K562 (cell line): ENCODE data around the gene MICAL2. TPM values are rescaled to one million over a fixed set of nuclear protein-coding genes. Genes with fewer than 3 reads are reported as not detected.

ENCODE experiments used
- ATAC-seq: fragments of 200-7000 bp; cut with Tn5 transposase; 3 replicates; pipeline ENCODE4 v1.9.1; 2020; ENCODE audit warnings: moderate library complexity
- BruUV-seq: library from RNA; stranded (reverse); fragments of 400-500 nt; replicated peaks from 2 replicates; lab custom pipeline; 2021; lab: Mats Ljungman, UMichigan
- CTCF ChIA-PET: fragments of 300-600 bp; formaldehyde crosslinking; extraction: SDS; loops from one replicate; lab custom pipeline; 2021; ENCODE audit warnings: low intra/inter-chr PET ratio; lab: Yijun Ruan, JAX
- POLR2A ChIA-PET: fragments of 300-600, 350-650 bp; sonication (Branson Sonifier 250); formaldehyde crosslinking; extraction: SDS; loops from one replicate; lab custom pipeline; 2021; ENCODE audit warnings: antibody characterized with exemption, inconsistent platforms; lab: Yijun Ruan, JAX
- DNase-seq, 4 experiments: peaks; one replicate each; pipeline versions ENCODE4 v3.0.0 to v3.0.0-alpha.2; 2011 to 2018; ENCODE audit warnings: low spot score in 3 of 4, mixed read lengths in 3 of 4; ENCODE audit errors: extremely low read depth in 1 of 4
- FAIRE-seq: peaks from 2 replicates; lab custom pipeline; 2011; peaks lifted over from hg19 to GRCh38; lab: Jason Lieb, UNC
- H2AFZ ChIP-seq: 2 replicates; pipeline ENCODE4 v1.6.0; 2011; ENCODE audit warnings: low read depth, low read length, control low read depth, inconsistent platforms
- H3K27ac ChIP-seq: fragments of 200-600 bp; 3 replicates; pipeline ENCODE4 v1.8.0; 2011; ENCODE audit warnings: low read depth, mild to moderate bottlenecking, control low read depth, inconsistent platforms, low read length, moderate library complexity, mixed read lengths; ENCODE audit errors: extremely low read depth
- H3K27me3 ChIP-seq, 2 experiments: fragments of 300-600 bp in 1 of 2; 2 replicates in 1 of 2; 3 replicates in 1 of 2; pipeline versions ENCODE4 v1.6.0 to v1.8.0; 2011; ENCODE audit warnings: inconsistent platforms in 2 of 2, low read length in 2 of 2, mild to moderate bottlenecking in 1 of 2, mixed read lengths in 1 of 2, moderate library complexity in 1 of 2; ENCODE audit not compliant: control insufficient read depth in 2 of 2, insufficient read depth in 2 of 2
- H3K36me3 ChIP-seq: fragments of 300-600 bp; 3 replicates; pipeline ENCODE4 v1.8.0; 2011; ENCODE audit warnings: mild to moderate bottlenecking, low read length, inconsistent platforms; ENCODE audit not compliant: control insufficient read depth, insufficient read depth
- H3K4me1 ChIP-seq, 2 experiments: fragments of 200-600 bp in 1 of 2; replicated peaks in 1 of 2; 2 replicates in 1 of 2; 3 replicates in 1 of 2; pipeline versions ENCODE4 v1.5.1 to v1.8.0; 2011; ENCODE audit warnings: inconsistent platforms in 2 of 2, low read length in 2 of 2, mild to moderate bottlenecking in 1 of 2, mixed read lengths in 1 of 2, moderate library complexity in 1 of 2; ENCODE audit not compliant: control insufficient read depth in 2 of 2, insufficient read depth in 2 of 2
- H3K4me2 ChIP-seq: 2 replicates; pipeline ENCODE4 v1.6.1; 2011; ENCODE audit warnings: low read length, control low read depth, inconsistent platforms, mixed read lengths; ENCODE audit not compliant: insufficient read depth
- H3K4me3 ChIP-seq: fragments of 200-600 bp; sonication (generic), shearing (Covaris generic); 2 replicates; pipeline ENCODE4 v1.5.1; 2016; ENCODE audit warnings: control low read depth, inconsistent platforms
- H3K79me2 ChIP-seq: fragments of 200-600 bp; 3 replicates; pipeline ENCODE4 v1.8.0; 2011; ENCODE audit warnings: low read length, inconsistent platforms; ENCODE audit not compliant: control insufficient read depth, insufficient read depth
- H3K9ac ChIP-seq, 2 experiments: 2 replicates each; pipeline versions ENCODE4 v1.6.0 to v1.6.1; 2011; ENCODE audit warnings: low read depth in 2 of 2, low read length in 2 of 2, control low read depth in 1 of 2, inconsistent platforms in 1 of 2, mild to moderate bottlenecking in 1 of 2, mixed read lengths in 1 of 2; ENCODE audit not compliant: insufficient read depth in 1 of 2
- H3K9me1 ChIP-seq: one replicate; pipeline ENCODE4 v1.6.0; 2011; ENCODE audit warnings: inconsistent platforms, mild to moderate bottlenecking, low read length, moderate library complexity; ENCODE audit not compliant: control insufficient read depth, insufficient read depth
- H3K9me3 ChIP-seq: replicated peaks from 2 replicates; pipeline ENCODE4 v1.5.1; 2011; ENCODE audit warnings: low read depth, low read length, inconsistent platforms; ENCODE audit not compliant: control insufficient read depth, insufficient read depth
- H4K20me1 ChIP-seq: replicated peaks from 2 replicates; pipeline ENCODE4 v1.6.1; 2011; ENCODE audit warnings: low read length, inconsistent platforms, mixed read lengths; ENCODE audit not compliant: control insufficient read depth, insufficient read depth
- CHD7 ChIP-seq: fragments of 200-600 bp; sonication (generic); IDR thresholded peaks from one replicate; pipeline ENCODE4 v1.6.1; 2012; ENCODE audit warnings: mild to moderate bottlenecking, low read depth, low read length, inconsistent platforms
- GMEB1 ChIP-seq: fragments of 250-450 bp; sonication (Bioruptor Pico); IDR thresholded peaks from 2 replicates; pipeline ENCODE4 v1.4.0; 2020; ENCODE audit warnings: mild to moderate bottlenecking
- MYNN ChIP-seq, 2 experiments: sonication (generic); formaldehyde crosslinking in 1 of 2; IDR thresholded peaks; 2 replicates each; pipeline versions ENCODE4 v1.5.0 to v1.6.1; 2016 to 2020; ENCODE audit warnings: antibody characterized with exemption in 1 of 2, missing genetic modification reagents in 1 of 2
- NR1H2 ChIP-seq: sonication (generic); formaldehyde crosslinking; IDR thresholded peaks from 2 replicates; pipeline ENCODE4 v1.4.0; 2020; ENCODE audit warnings: mild to moderate bottlenecking, missing genetic modification reagents
- RBM22 ChIP-seq: fragments of 200-400 bp; formaldehyde crosslinking; IDR thresholded peaks from 2 replicates; pipeline ENCODE4 v1.6.1; 2018; ENCODE audit warnings: low read length, low read depth; ENCODE audit not compliant: poor library complexity, severe bottlenecking
- ZSCAN32 ChIP-seq: fragments of 450-650 bp; formaldehyde crosslinking; IDR thresholded peaks from 2 replicates; pipeline ENCODE4 v1.4.0; 2020; ENCODE audit warnings: mild to moderate bottlenecking, moderate library complexity
- WGBS: fragments of 100-300 bp; shearing (Covaris generic); methylation state at CpG from one replicate; pipeline ENCODE4 v1.1.6; 2016; ENCODE audit warnings: low coverage, mixed read lengths; ENCODE audit not compliant: insufficient coverage; ENCODE audit errors: missing lambda C conversion rate; 5-methylcytosine and 5-hydroxymethylcytosine counted together
- in situ Hi-C: fragments of 300-500 bp; cut with MboI; formaldehyde crosslinking; loops from 4 replicates; pipeline ENCODE4 v1.15.0; 2018; ENCODE audit warnings: inconsistent platforms, mixed read lengths
- intact Hi-C: fragments of 100-400 bp; cut with micrococcal nuclease; formaldehyde crosslinking; loops from 2 replicates; pipeline ENCODE4 v1.14.2; 2022
- polyA plus RNA-seq, 8 experiments: library from polyadenylated mRNA; depleted of rRNA in 4 of 8; stranded (reverse) in 5 of 8; unstranded in 3 of 8; fragments of >200 nt; fragmentation: Nextera tagmentation in 2 of 8; fragmentation: Illumina TruSeq in 1 of 8; extraction: Ambion mirVana in 2 of 8; extraction: Trizol in 1 of 8; gene quantifications; 2 replicates each; pipeline versions ENCODE4 v1.2.1 to v1.2.3, GENCODE V29; 2011 to 2014; ENCODE audit warnings: inconsistent platforms in 1 of 8, missing spikeins in 1 of 8
- total RNA-seq, 7 experiments: library from RNA; depleted of rRNA in 6 of 7; stranded (reverse); fragments of >200 nt in 6 of 7; fragmentation: Illumina TruSeq in 2 of 7; extraction: Trizol in 2 of 7; gene quantifications; 2 replicates each; pipeline versions ENCODE4 v1.2.1 to v1.2.3, GENCODE V29; 2011 to 2021; ENCODE audit warnings: low replicate concordance in 1 of 7

MICAL2 gene
- total and polyA plus RNA-seq, 9 of the 15 experiments (the other 6 are each of a cell fraction or from before 2014, with no cell fraction given): 4.7 to 64.2 (median 33.6) TPM

- H3K4me2 ChIP-seq: peak overlapping the region; percentile 85
- H4K20me1 ChIP-seq: no peaks in the 10 kb centered on the region
- no peaks in the 10 kb centered on the region for H3K9me3 ChIP-seq
- no peaks in the 10 kb centered on the region for H3K27me3 ChIP-seq
- H3K4me3 ChIP-seq: peak overlapping the region; percentile 53
- no peak for DNase-seq
- CTCF ChIA-PET: no interaction called here
- no peak for FAIRE-seq
- H3K9ac ChIP-seq: peak overlapping the region; percentile 65 to 90
- no peak overlapping the region for H3K27ac ChIP-seq
- ATAC-seq: no peak
- peaks cover 54 to 55% of the 10 kb centered on the region in 2 experiments for H3K4me1 ChIP-seq
- in situ Hi-C loops: no loop called here
- BruUV-seq: TSS peak; percentile 29
- POLR2A ChIA-PET: interaction anchor here (1.0 kb wide), 2 partner anchors 9 kb away, joined by 3 read pairs; no protein-coding TSS in a partner anchor
- H3K79me2 ChIP-seq: peaks cover 40% of the 10 kb centered on the region
- WGBS: 49% methylated on average over 12 of the region's 12 CpGs
- H3K36me3 ChIP-seq: peaks cover 3% of the 10 kb centered on the region; the same call in 1 of the 3 replicates
- intact Hi-C loops: no loop called here
- H2AFZ ChIP-seq: no peak overlapping the region
- no peaks in the 10 kb centered on the region for H3K9me1 ChIP-seq
- TF ChIP-seq NR1H2 (CRISPR knock-in tag): no peak
- no peak for TF ChIP-seq RBM22
- TF ChIP-seq MYNN (IDR thresholded peaks at IDR 0.05): 0 out of 2 replicates have a peak, but pooled peaks have one; percentile 30
- no peak for TF ChIP-seq MYNN (CRISPR knock-in tag; IDR thresholded peaks at IDR 0.05)
- TF ChIP-seq ZSCAN32 (CRISPR knock-in tag): no peak
- TF ChIP-seq CHD7: no peak
- TF ChIP-seq GMEB1 (CRISPR knock-in tag): no peak
Measured at GRCh38 chr11:12111549-12112520, 1.4 kb downstream of the MICAL2 start.
